Fibroblast of mammary gland (primary cell): ENCODE data around the gene ETV6.
A peak's percentile ranks its signal among the peaks of the same experiment; 100 is the strongest.

Experiments used
- DNase-seq: peaks from one replicate; pipeline ENCODE4 v3.0.0-alpha.2; 2010; ENCODE audit warnings: low read depth
- H3K4me3 ChIP-seq: 2 replicates; pipeline ENCODE4 v1.5.1; 2011; ENCODE audit warnings: low read depth, mild to moderate bottlenecking, low read length, moderate library complexity; ENCODE audit not compliant: control insufficient read depth
- TF ChIP-seq, protein P1 (sequence below): conservative IDR thresholded peaks from 2 replicates; pipeline ENCODE4 v1.5.1; 2011; ENCODE audit warnings: low read depth, low read length, inconsistent platforms; ENCODE audit not compliant: control insufficient read depth, insufficient read depth

Gene ETV6

GRCh38 chr12:11684393-11684792, 34.9 kb downstream of the ETV6 start:
- DNase-seq, result peak; percentile 57
- TF ChIP-seq, protein P1, sequence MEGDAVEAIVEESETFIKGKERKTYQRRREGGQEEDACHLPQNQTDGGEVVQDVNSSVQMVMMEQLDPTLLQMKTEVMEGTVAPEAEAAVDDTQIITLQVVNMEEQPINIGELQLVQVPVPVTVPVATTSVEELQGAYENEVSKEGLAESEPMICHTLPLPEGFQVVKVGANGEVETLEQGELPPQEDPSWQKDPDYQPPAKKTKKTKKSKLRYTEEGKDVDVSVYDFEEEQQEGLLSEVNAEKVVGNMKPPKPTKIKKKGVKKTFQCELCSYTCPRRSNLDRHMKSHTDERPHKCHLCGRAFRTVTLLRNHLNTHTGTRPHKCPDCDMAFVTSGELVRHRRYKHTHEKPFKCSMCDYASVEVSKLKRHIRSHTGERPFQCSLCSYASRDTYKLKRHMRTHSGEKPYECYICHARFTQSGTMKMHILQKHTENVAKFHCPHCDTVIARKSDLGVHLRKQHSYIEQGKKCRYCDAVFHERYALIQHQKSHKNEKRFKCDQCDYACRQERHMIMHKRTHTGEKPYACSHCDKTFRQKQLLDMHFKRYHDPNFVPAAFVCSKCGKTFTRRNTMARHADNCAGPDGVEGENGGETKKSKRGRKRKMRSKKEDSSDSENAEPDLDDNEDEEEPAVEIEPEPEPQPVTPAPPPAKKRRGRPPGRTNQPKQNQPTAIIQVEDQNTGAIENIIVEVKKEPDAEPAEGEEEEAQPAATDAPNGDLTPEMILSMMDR, result no peak
- no peak overlapping the region for H3K4me3 ChIP-seq

DNA sequence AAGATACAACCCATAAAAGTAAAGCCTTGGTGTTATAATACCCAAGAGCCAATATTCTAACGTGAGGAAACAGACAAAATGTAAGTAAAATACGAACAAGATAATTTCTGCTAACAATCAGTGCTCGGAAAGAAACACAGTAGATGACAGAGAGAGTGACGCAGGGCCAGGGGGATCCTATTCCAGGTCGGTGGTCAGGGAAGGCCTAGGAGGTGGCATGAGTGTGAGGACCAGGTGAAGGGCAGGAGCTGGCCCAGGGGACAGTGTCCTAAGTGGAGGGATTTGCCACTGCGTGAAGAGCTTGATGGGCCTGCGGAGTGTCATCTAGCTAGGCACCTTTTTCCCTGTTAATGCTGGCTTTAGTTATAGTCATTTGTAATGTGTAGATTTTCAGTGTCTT, 35.3 kb downstream of the ETV6 start:
- TF ChIP-seq, protein P1, result no peak
- DNase-seq, result no peak
- no peak overlapping the region for H3K4me3 ChIP-seq

DNA sequence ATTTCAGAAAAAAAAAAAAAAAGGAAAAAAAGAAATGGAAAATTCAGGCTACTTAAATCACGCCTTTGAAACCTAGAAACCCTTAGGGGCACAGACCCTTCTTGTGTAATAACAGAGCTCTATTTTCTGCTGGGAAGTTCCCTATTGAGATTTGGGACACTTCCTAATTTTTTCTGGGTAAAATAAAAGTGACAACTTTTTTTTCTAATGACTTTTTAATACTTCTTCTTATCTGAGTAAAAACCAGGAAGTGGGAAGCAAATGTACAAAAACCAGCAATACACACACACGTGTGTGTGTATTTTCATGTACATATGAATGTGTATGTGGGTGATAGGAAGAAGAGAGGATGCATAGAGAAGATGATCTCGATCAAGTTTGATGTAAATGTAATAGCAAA, 35.8 kb downstream of the ETV6 start:
- no peak for DNase-seq
- TF ChIP-seq, protein P1, result no peak
- H3K4me3 ChIP-seq, result no peak overlapping the region

- DNase-seq, result no peak
- no peak overlapping the region for H3K4me3 ChIP-seq
- TF ChIP-seq, protein P1, result no peak
These were observed 36.2 kb downstream of the ETV6 start for GRCh38 chr12:11685716-11686115.

GRCh38 chr12:11686120-11686519, 36.6 kb downstream of the ETV6 start:
- no peak for DNase-seq
- H3K4me3 ChIP-seq, result no peak overlapping the region
- TF ChIP-seq, protein P1, result no peak

- TF ChIP-seq, protein P1, result no peak
- H3K4me3 ChIP-seq, result no peak overlapping the region
- DNase-seq, result no peak
These were observed 38.1 kb downstream of the ETV6 start for GRCh38 chr12:11687528-11687927.

GRCh38 chr12:11688379-11688778, 38.9 kb downstream of the ETV6 start:
- TF ChIP-seq, protein P1, result no peak
- H3K4me3 ChIP-seq, result no peak overlapping the region
- no peak for DNase-seq
